A549 (cell line): ENCODE results near the gene CLIP2. TPM values are rescaled to one million over a fixed set of nuclear protein-coding genes. Genes with fewer than 3 reads are reported as not detected.

Source experiments
- ATAC-seq, 2 experiments: fragments of 200-7000 bp in 1 of 2; fragments of >200 bp in 1 of 2; cut with Nextera tagmentation in 1 of 2; cut with Tn5 transposase in 1 of 2; 3 replicates each; pipeline versions ENCODE4 v1.8.0 to v1.9.1; 2018 to 2020; ENCODE audit warnings: mild to moderate bottlenecking in 1 of 2, moderate library complexity in 1 of 2
- CTCF ChIA-PET: fragments of 300-600 bp; sonication (Branson Sonifier 250); formaldehyde crosslinking; extraction: SDS; loops from one replicate; lab custom pipeline; 2021; ENCODE audit warnings: antibody characterized with exemption, inconsistent platforms; lab: Yijun Ruan, JAX
- POLR2A ChIA-PET: fragments of 350-600 bp; formaldehyde crosslinking; extraction: SDS; loops from one replicate; lab custom pipeline; 2021; ENCODE audit warnings: antibody characterized with exemption, inconsistent platforms; lab: Yijun Ruan, JAX
- DNase-seq, 2 experiments: peaks; one replicate each; pipeline versions ENCODE4 v3.0.0 to v3.0.0-alpha.2; 2011 to 2016; ENCODE audit warnings: low read depth in 1 of 2, low spot score in 1 of 2
- FAIRE-seq: peaks from 2 replicates; lab custom pipeline; 2011; peaks lifted over from hg19 to GRCh38; lab: Jason Lieb, UNC
- H3K27ac ChIP-seq, 2 experiments: fragments of >200 bp; sonication (Bioruptor Twin); formaldehyde crosslinking; 3 replicates each; pipeline ENCODE4 v1.5.1; 2016 to 2017
- H3K4me1 ChIP-seq: fragments of >200 bp; sonication (Bioruptor Twin); formaldehyde crosslinking; 3 replicates; pipeline ENCODE4 v1.6.1; 2016
- H3K4me2 ChIP-seq: fragments of >200 bp; sonication (Bioruptor Twin); formaldehyde crosslinking; 3 replicates; pipeline ENCODE4 v1.6.1; 2016
- H3K4me3 ChIP-seq: fragments of >200 bp; sonication (Bioruptor Twin); formaldehyde crosslinking; 3 replicates; pipeline ENCODE4 v1.5.1; 2016
- H3K9me3 ChIP-seq: fragments of >200 bp; sonication (Bioruptor Twin); formaldehyde crosslinking; 3 replicates; pipeline ENCODE4 v1.6.1; 2016
- BHLHE40 ChIP-seq: IDR thresholded peaks from 2 replicates; pipeline ENCODE4 v1.6.1; 2012; ENCODE audit warnings: low read depth, low read length, inconsistent platforms
- CHD4 ChIP-seq: fragments of 200-600 bp; sonication (generic); IDR thresholded peaks from 2 replicates; pipeline ENCODE4 v1.6.1; 2016; ENCODE audit warnings: antibody characterized with exemption, mild to moderate bottlenecking, borderline replicate concordance
- E2F6 ChIP-seq: IDR thresholded peaks from 2 replicates; pipeline ENCODE4 v1.6.1; 2012; ENCODE audit warnings: low read depth, borderline replicate concordance
- EHF ChIP-seq: fragments of 250-450 bp; sonication (Bioruptor Pico); IDR thresholded peaks from 2 replicates; pipeline ENCODE4 v1.5.0; 2020; ENCODE audit warnings: mild to moderate bottlenecking
- EHMT2 ChIP-seq: fragments of 200-600 bp; sonication (generic); IDR thresholded peaks from 2 replicates; pipeline ENCODE4 v1.6.1; 2016; ENCODE audit warnings: antibody characterized with exemption, low read depth, mild to moderate bottlenecking, moderate library complexity
- FOSB ChIP-seq: fragments of 250-450 bp; sonication (Bioruptor Pico); IDR thresholded peaks from 2 replicates; pipeline ENCODE4 v1.5.0; 2020; ENCODE audit warnings: mild to moderate bottlenecking, moderate library complexity
- GATA3 ChIP-seq: IDR thresholded peaks from 2 replicates; pipeline ENCODE4 v1.6.1; 2012; ENCODE audit warnings: borderline replicate concordance
- HDAC2 ChIP-seq: fragments of 200-600 bp; sonication (generic); IDR thresholded peaks from 2 replicates; pipeline ENCODE4 v1.6.1; 2016
- HEYL ChIP-seq: fragments of 250-450 bp; sonication (Bioruptor Pico); IDR thresholded peaks from 2 replicates; pipeline ENCODE4 v1.8.0; 2021; ENCODE audit warnings: mild to moderate bottlenecking, moderate library complexity
- HOXB5 ChIP-seq: fragments of 250-450 bp; sonication (Bioruptor Pico); IDR thresholded peaks from 2 replicates; pipeline ENCODE4 v1.5.0; 2020; ENCODE audit warnings: mild to moderate bottlenecking, moderate library complexity
- KDM1A ChIP-seq: fragments of 200-600 bp; sonication (generic); IDR thresholded peaks from 2 replicates; pipeline ENCODE4 v1.6.1; 2016; ENCODE audit warnings: low read depth, mild to moderate bottlenecking
- NPAS2 ChIP-seq: fragments of 250-450 bp; sonication (Bioruptor Pico); IDR thresholded peaks from 2 replicates; pipeline ENCODE4 v1.8.0; 2022; ENCODE audit warnings: mild to moderate bottlenecking, moderate library complexity, borderline replicate concordance
- PHF8 ChIP-seq: fragments of 200-600 bp; sonication (generic); IDR thresholded peaks from 2 replicates; pipeline ENCODE4 v1.6.1; 2016; ENCODE audit warnings: low read depth, mild to moderate bottlenecking, antibody characterized with exemption, moderate library complexity, borderline replicate concordance
- POLR2AphosphoS2 ChIP-seq: conservative IDR thresholded peaks from 2 replicates; pipeline ENCODE4 v1.6.1; 2012; ENCODE audit warnings: low read length, improper control_type of control experiment, inconsistent platforms
- RARB ChIP-seq: fragments of 250-450 bp; sonication (Bioruptor Pico); IDR thresholded peaks from 2 replicates; pipeline ENCODE4 v1.8.0; 2021; ENCODE audit warnings: mild to moderate bottlenecking, moderate library complexity
- REST ChIP-seq: fragments of 200-600 bp; sonication (generic); IDR thresholded peaks from 2 replicates; pipeline ENCODE4 v1.6.1; 2016; ENCODE audit warnings: antibody characterized with exemption, mild to moderate bottlenecking, moderate library complexity
- RFX5 ChIP-seq: fragments of 450-650 bp; IDR thresholded peaks from 2 replicates; pipeline ENCODE4 v1.7.1; 2014; ENCODE audit warnings: antibody characterized with exemption, mild to moderate bottlenecking, moderate library complexity
- RNF2 ChIP-seq: fragments of 200-600 bp; sonication (generic); IDR thresholded peaks from 2 replicates; pipeline ENCODE4 v1.6.1; 2016; ENCODE audit warnings: low read depth, mild to moderate bottlenecking, antibody characterized with exemption, moderate library complexity, borderline replicate concordance
- SMC3 ChIP-seq: fragments of >200 bp; sonication (Bioruptor Twin); formaldehyde crosslinking; IDR thresholded peaks from 3 replicates; pipeline ENCODE4 v1.6.1; 2018; ENCODE audit warnings: inconsistent platforms
- TFCP2L1 ChIP-seq: fragments of 250-450 bp; sonication (Bioruptor Pico); IDR thresholded peaks from 2 replicates; pipeline ENCODE4 v1.5.0; 2021; ENCODE audit warnings: mild to moderate bottlenecking
- TP53 ChIP-seq: fragments of 250-450 bp; sonication (Bioruptor Pico); IDR thresholded peaks from 2 replicates; pipeline ENCODE4 v1.5.0; 2021; ENCODE audit warnings: mild to moderate bottlenecking, moderate library complexity
- ZC3H11A ChIP-seq: fragments of 450-650 bp; IDR thresholded peaks from 2 replicates; pipeline ENCODE4 v1.6.1; 2014; ENCODE audit warnings: antibody characterized with exemption, mild to moderate bottlenecking
- ZSCAN20 ChIP-seq: fragments of 250-450 bp; sonication (Bioruptor Pico); IDR thresholded peaks from 2 replicates; pipeline ENCODE4 v1.8.0; 2022; ENCODE audit warnings: mild to moderate bottlenecking, moderate library complexity
- WGBS: methylation state at CpG from one replicate; pipeline ENCODE4 v1.1.6; 2017; ENCODE audit errors: missing lambda C conversion rate; 5-methylcytosine and 5-hydroxymethylcytosine counted together
- polyA plus RNA-seq, 4 experiments: library from polyadenylated mRNA; depleted of rRNA in 3 of 4; stranded (reverse); fragments of >200 nt; fragmentation: RNase III in 1 of 4; extraction: RNeasy Plus Mini Kit Qiagen cat#74134 plus additional on column Dnase treatment in 1 of 4; gene quantifications; 2 replicates in 3 of 4; 3 replicates in 1 of 4; pipeline ENCODE4 v1.2.3, GENCODE V29; 2011 to 2017
- TF ChIP-seq, protein P1 (sequence below): fragments of 450-650 bp; IDR thresholded peaks from 2 replicates; pipeline ENCODE4 v1.6.1; 2014; ENCODE audit warnings: antibody characterized with exemption
- TF ChIP-seq, protein P2 (sequence below): fragments of >200 bp; sonication (Bioruptor Twin); formaldehyde crosslinking; IDR thresholded peaks from 2 replicates; pipeline ENCODE4 v1.6.1; 2016
- TF ChIP-seq, protein P3 (sequence below): fragments of 150-350 bp; IDR thresholded peaks from 2 replicates; pipeline ENCODE4 v1.6.1; 2014; ENCODE audit warnings: low read depth, mild to moderate bottlenecking, low read length

The CLIP2 gene
- polyA plus RNA-seq, 2 of the 4 experiments (the other 2 are of a cell fraction): 3.7 to 17.0 TPM

DNA sequence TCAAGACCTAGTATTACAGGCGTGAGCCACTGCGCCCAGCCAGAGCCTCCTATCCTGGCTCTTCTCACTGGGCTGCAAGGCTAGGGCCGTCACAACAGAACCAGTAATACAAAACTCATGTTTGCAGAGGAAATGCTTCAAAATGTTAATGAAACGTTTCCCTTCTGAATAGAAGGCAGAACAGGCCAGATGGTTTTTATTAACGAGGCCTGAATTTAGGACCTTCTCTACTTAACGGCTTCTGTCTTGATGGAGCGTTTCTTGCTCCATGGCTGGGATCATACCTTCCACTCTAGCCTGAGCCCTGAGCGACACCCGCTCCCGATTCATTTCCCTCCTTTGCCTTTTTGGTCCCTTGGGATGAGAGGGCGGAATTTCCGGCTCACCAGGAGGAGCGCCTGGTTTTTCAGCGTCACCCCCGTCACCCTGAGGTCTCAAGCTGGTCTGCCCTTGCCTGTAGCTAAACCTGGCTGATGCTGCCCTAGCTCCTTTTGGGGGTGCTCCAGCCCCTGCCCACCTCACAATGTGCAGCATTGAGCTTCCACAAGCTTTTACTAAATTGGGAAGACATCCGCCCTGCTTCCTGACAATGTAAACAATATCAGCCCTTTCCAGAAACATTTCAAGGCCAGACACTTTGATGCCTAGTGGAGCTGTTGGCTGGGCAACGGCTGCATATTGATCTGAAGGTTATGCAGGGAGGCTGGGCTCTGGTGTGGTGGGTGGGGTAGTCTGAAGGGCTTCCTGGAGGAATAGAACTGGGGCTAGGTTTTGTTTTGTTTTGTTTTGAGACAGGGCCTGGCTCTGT, 5.2 kb downstream of the CLIP2 start:
- TF ChIP-seq TP53 (no peak), RNF2 (no peak), E2F6 (no peak), EHF (CRISPR knock-in tag) (no peak), POLR2AphosphoS2 (no peak), TFCP2L1 (CRISPR knock-in tag) (no peak), PHF8 (no peak), KDM1A (no peak), BHLHE40 (no peak), RARB (no peak), HEYL (CRISPR knock-in tag) (no peak), CHD4 (no peak), NPAS2 (CRISPR knock-in tag) (no peak), RFX5 (no peak), SMC3 (no peak), FOSB (CRISPR knock-in tag) (no peak), HDAC2 (no peak)
- TF ChIP-seq, protein P1, sequence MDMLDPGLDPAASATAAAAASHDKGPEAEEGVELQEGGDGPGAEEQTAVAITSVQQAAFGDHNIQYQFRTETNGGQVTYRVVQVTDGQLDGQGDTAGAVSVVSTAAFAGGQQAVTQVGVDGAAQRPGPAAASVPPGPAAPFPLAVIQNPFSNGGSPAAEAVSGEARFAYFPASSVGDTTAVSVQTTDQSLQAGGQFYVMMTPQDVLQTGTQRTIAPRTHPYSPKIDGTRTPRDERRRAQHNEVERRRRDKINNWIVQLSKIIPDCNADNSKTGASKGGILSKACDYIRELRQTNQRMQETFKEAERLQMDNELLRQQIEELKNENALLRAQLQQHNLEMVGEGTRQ: no peak
- TF ChIP-seq, protein P2, sequence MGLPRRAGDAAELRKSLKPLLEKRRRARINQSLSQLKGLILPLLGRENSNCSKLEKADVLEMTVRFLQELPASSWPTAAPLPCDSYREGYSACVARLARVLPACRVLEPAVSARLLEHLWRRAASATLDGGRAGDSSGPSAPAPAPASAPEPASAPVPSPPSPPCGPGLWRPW: no peak
- TF ChIP-seq, protein P3, sequence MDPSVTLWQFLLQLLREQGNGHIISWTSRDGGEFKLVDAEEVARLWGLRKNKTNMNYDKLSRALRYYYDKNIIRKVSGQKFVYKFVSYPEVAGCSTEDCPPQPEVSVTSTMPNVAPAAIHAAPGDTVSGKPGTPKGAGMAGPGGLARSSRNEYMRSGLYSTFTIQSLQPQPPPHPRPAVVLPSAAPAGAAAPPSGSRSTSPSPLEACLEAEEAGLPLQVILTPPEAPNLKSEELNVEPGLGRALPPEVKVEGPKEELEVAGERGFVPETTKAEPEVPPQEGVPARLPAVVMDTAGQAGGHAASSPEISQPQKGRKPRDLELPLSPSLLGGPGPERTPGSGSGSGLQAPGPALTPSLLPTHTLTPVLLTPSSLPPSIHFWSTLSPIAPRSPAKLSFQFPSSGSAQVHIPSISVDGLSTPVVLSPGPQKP: no peak
- TF ChIP-seq, all 56 proteins: peak for 0
- Histone ChIP-seq H3K27ac (peak overlapping the region in 1 of 2 experiments; percentile 40; a peak in 3 of 6 replicates), H3K4me1 (peaks cover 44% of the 10 kb centered on the region), H3K9me3 (no peaks in the 10 kb centered on the region), H3K4me2 (peak overlapping the region; percentile 24; the same call in 1 of the 3 replicates), H3K4me3 (no peak overlapping the region)
- CTCF ChIA-PET: interaction anchor here (1.3 to 3.0 kb wide), 3 partner anchors 68 to 107 kb away, joined by 3 to 17 read pairs (median 5); no protein-coding TSS in a partner anchor
- WGBS: 83% methylated on average over 17 of the region's 17 CpGs
- no peak for FAIRE-seq
- DNase-seq: no peak
- POLR2A ChIA-PET: interaction anchor here (0.6 kb wide), 1 partner anchor 119 kb away, joined by 4 read pairs; no protein-coding TSS in a partner anchor
- ATAC-seq: no peak

DNA sequence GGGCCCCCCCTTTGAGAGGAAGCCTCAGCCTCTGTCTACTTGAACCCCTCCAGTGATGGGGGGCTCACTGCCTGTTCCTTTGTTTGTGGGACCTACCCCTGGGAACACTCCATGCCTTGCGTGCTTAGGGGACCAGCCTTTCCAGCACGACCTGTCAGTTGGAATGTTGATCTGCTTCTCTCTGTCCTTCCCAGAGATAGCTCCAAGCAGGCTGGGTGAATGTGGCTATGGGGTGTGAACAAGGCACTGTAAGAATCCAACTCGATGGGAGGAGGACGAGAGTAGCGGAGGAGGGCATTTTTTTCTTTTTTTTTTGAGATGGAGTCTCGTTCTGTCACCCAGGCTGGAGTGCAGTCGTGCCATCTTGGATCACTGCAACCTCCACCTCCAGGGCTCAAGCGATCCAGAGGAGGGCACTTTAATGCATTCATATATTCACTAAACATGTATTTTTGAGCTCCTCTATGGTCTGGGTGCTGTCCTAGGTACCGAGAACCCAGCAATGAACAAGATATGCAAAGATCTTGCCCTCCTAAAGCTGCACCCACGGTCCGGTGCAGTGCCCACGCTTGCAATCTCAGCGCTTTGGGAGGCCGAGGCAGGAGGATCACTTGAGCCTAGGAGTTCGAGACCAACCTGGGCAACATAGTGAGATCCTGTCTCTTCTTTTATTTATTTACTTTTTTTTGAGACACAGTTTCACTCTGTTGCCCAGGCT, 8.5 kb downstream of the CLIP2 start:
- CTCF ChIA-PET: interaction anchor here (0.5 to 2.5 kb wide), 5 partner anchors 22 to 1880 kb away, joined by 3 to 12 read pairs (median 4); no protein-coding TSS in a partner anchor
- H3K4me1 ChIP-seq: peaks cover 21% of the 10 kb centered on the region
- H3K27ac ChIP-seq: no peak overlapping the region
- no peaks in the 10 kb centered on the region for H3K9me3 ChIP-seq
- ATAC-seq (no peak), DNase-seq (no peak), FAIRE-seq (no peak)
- no peak overlapping the region for H3K4me3 ChIP-seq
- 95% methylated on average over 15 of the region's 15 CpGs for WGBS
- TF ChIP-seq HOXB5 (CRISPR knock-in tag): no peak
- no peak for TF ChIP-seq HEYL (CRISPR knock-in tag)
- TF ChIP-seq, protein P3: no peak
- no peak for TF ChIP-seq FOSB (CRISPR knock-in tag)
- no peak for TF ChIP-seq EHMT2
- TF ChIP-seq ZSCAN20 (CRISPR knock-in tag): no peak
- no peak for TF ChIP-seq GATA3
- TF ChIP-seq REST: peak; percentile 60; the same call in 1 of the 2 replicates
- TF ChIP-seq ZC3H11A: no peak
- TF ChIP-seq, all 56 proteins: peak for 1
- POLR2A ChIA-PET: interaction anchor here (0.5 kb wide), 1 partner anchor 85 kb away, joined by 5 read pairs; no protein-coding TSS in a partner anchor
- no peak overlapping the region for H3K4me2 ChIP-seq
